ENCODE results near the gene TUFT1. TPM values are rescaled to one million over a fixed set of nuclear protein-coding genes. Genes with fewer than 3 reads are reported as not detected.

TUFT1 gene
- total RNA-seq, 2 donors from 2014 or later: 15.2 to 29.0 TPM

- no peak overlapping the region for H3K27ac ChIP-seq
- intact Hi-C loops (cut with DNase I): no loop called here
- no peak for TF ChIP-seq POLR2A (IDR thresholded peaks at IDR 0.05)
- TF ChIP-seq, protein P1, sequence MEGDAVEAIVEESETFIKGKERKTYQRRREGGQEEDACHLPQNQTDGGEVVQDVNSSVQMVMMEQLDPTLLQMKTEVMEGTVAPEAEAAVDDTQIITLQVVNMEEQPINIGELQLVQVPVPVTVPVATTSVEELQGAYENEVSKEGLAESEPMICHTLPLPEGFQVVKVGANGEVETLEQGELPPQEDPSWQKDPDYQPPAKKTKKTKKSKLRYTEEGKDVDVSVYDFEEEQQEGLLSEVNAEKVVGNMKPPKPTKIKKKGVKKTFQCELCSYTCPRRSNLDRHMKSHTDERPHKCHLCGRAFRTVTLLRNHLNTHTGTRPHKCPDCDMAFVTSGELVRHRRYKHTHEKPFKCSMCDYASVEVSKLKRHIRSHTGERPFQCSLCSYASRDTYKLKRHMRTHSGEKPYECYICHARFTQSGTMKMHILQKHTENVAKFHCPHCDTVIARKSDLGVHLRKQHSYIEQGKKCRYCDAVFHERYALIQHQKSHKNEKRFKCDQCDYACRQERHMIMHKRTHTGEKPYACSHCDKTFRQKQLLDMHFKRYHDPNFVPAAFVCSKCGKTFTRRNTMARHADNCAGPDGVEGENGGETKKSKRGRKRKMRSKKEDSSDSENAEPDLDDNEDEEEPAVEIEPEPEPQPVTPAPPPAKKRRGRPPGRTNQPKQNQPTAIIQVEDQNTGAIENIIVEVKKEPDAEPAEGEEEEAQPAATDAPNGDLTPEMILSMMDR (IDR thresholded peaks at IDR 0.05): no peak
- TF ChIP-seq POLR2AphosphoS5 (IDR thresholded peaks at IDR 0.05): no peak
Observed at GRCh38 chr1:151502035-151502700, 37.9 kb upstream of the TUFT1 start.

DNA sequence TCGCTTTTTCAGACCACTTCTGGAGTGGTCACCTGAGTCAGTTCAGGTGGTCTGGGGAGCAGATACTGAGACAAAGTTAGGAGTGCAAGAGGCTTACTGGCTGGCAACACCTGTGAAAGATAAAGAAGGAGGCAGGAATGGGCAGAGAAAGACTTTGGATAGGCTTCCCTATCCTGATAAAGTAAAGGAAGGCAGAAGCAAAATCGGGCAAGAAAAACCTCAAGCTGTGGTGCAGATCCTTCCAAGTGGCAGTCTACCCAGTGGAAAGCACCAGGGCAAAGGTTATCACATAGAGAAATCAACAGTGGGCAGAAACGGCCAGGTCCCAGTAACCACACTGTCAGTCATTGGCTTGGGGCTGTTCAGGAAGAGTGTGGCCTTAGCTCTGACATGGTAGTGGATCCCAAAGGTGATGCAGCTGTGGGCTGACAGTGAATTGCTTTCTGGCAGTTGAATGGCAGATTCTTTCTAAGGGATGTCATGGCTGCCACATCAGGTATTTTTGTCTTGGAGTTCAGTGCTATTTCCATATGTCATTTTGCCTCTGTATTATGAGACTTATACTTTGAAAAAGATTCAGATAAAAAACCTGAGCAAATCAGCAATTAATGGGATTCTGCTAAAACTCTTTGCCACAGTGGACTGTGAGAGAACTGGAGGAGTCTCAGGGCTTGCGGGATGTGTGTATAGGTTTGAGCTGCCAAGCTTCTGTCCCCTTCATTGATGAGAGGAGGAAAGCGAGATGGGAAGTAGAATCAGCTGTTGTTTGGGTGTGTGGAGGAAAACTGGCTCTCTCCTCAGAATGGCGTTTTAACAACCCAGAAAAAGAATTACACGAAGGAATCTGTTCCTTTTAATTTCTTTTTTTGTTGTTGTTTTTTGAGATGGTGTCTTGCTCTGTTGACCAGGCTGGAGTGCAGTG lies 37.0 kb upstream of the TUFT1 start:
- no peaks in the 10 kb centered on the region for H3K27me3 ChIP-seq (replicated peaks; ENCODE audit: insufficient read depth)
- no peak for TF ChIP-seq POLR2A (IDR thresholded peaks at IDR 0.05)
- TF ChIP-seq, protein P1 (IDR thresholded peaks at IDR 0.05): no peak
- TF ChIP-seq POLR2AphosphoS5 (IDR thresholded peaks at IDR 0.05): no peak
- H3K36me3 ChIP-seq: no peaks in the 10 kb centered on the region
- H3K4me3 ChIP-seq: no peak overlapping the region
- intact Hi-C loops (cut with DNase I): no loop called here
- no peaks in the 10 kb centered on the region for H3K4me1 ChIP-seq (replicated peaks)
- no peak for DNase-seq (ENCODE audit: low spot score)
- H3K9me3 ChIP-seq: no peaks in the 10 kb centered on the region
- H3K27ac ChIP-seq: no peak overlapping the region
- WGBS: 63% methylated on average over 7 of the region's 7 CpGs

More at GRCh38 chr1:151502035-151502700, 37.9 kb upstream of the TUFT1 start:
- no peaks in the 10 kb centered on the region for H3K4me1 ChIP-seq (replicated peaks)
- no peaks in the 10 kb centered on the region for H3K9me3 ChIP-seq
- WGBS: 54% methylated on average over 5 of the region's 5 CpGs
- H3K4me3 ChIP-seq: no peak overlapping the region
- H3K36me3 ChIP-seq: no peaks in the 10 kb centered on the region
- no peak for DNase-seq (ENCODE audit: low spot score)
- H3K27me3 ChIP-seq (replicated peaks; ENCODE audit: insufficient read depth): no peaks in the 10 kb centered on the region

DNA sequence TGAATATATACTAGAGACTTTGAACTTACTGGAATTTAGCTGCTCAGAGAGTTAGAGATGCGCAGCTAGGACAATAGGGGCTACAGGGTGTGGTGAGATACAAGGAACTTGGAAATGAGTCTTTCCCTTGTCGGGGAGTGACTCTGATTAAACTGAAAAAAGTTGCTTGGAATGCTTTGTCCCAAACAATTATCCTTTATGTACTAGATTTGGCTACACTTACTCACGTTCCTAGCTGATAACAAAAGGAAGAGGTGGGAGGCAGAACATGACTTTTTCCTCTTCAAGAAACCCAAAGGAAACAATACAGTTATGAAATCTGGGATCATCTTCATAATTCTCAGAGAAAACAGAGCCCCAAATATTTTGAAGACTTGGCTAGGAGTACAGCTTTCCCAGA lies 35.9 kb upstream of the TUFT1 start:
- no peak for TF ChIP-seq POLR2A (IDR thresholded peaks at IDR 0.05)
- no peaks in the 10 kb centered on the region for H3K27me3 ChIP-seq (replicated peaks; ENCODE audit: insufficient read depth)
- no peaks in the 10 kb centered on the region for H3K36me3 ChIP-seq
- H3K4me3 ChIP-seq: no peak overlapping the region
- WGBS: 41% methylated on average over 3 of the region's 3 CpGs
- no peaks in the 10 kb centered on the region for H3K4me1 ChIP-seq (replicated peaks)
- H3K27ac ChIP-seq: no peak overlapping the region
- H3K9me3 ChIP-seq: no peaks in the 10 kb centered on the region
- DNase-seq (ENCODE audit: low spot score): no peak
- intact Hi-C loops (cut with DNase I): no loop called here

GRCh38 chr1:151504759-151505158 lies 35.4 kb upstream of the TUFT1 start:
- no peaks in the 10 kb centered on the region for H3K36me3 ChIP-seq
- TF ChIP-seq POLR2A (IDR thresholded peaks at IDR 0.05) (no peak), POLR2AphosphoS5 (IDR thresholded peaks at IDR 0.05) (no peak)
- TF ChIP-seq, protein P1 (IDR thresholded peaks at IDR 0.05): no peak
- H3K27me3 ChIP-seq (replicated peaks; ENCODE audit: insufficient read depth): no peaks in the 10 kb centered on the region
- no peak overlapping the region for H3K4me3 ChIP-seq
- no peaks in the 10 kb centered on the region for H3K4me1 ChIP-seq (replicated peaks)
- H3K9me3 ChIP-seq: no peaks in the 10 kb centered on the region
- WGBS: 89% methylated on average over 4 of the region's 4 CpGs
- no peak overlapping the region for H3K27ac ChIP-seq
- DNase-seq (ENCODE audit: low spot score): no peak
- intact Hi-C loops (cut with DNase I): no loop called here

DNA sequence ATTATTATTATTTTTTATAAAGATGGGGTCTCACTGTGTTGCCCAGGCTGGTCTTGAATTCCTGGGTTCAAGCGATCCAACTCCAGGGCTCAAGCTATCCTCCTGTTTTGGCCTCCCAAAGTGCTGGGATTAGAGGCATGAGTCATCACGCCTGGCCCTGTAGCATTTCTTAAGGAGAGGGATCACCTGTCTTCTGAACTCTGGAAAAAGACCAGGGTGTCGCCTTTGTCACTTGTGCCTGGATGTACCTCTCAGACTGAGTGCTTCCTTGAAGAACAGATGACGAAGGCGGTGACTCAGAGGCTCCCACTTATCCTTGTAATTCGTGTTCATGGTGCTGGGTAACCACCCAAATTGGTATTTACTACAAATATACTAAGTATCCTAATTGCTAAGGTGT lies 31.3 kb upstream of the TUFT1 start:
- H3K4me1 ChIP-seq (replicated peaks): no peaks in the 10 kb centered on the region
- no peaks in the 10 kb centered on the region for H3K27me3 ChIP-seq (replicated peaks; ENCODE audit: insufficient read depth)
- H3K9me3 ChIP-seq: no peaks in the 10 kb centered on the region
- TF ChIP-seq POLR2A (IDR thresholded peaks at IDR 0.05) (no peak), POLR2AphosphoS5 (IDR thresholded peaks at IDR 0.05) (no peak)
- TF ChIP-seq, protein P1 (IDR thresholded peaks at IDR 0.05): no peak
- no peak overlapping the region for H3K27ac ChIP-seq
- WGBS: 79% methylated on average over 6 of the region's 6 CpGs
- H3K36me3 ChIP-seq: no peaks in the 10 kb centered on the region
- H3K4me3 ChIP-seq: no peak overlapping the region
- DNase-seq (ENCODE audit: low spot score): no peak
- intact Hi-C loops (cut with DNase I): no loop called here
